Measurements from ENCODE around the gene DNAH5. TPM values are rescaled to one million over a fixed set of nuclear protein-coding genes. Genes with fewer than 3 reads are reported as not detected.
A peak's percentile ranks its signal among the peaks of the same experiment; 100 is the strongest.

Gene DNAH5
- total RNA-seq, 1 donor from 2014 or later, result 0.92 TPM

DNA sequence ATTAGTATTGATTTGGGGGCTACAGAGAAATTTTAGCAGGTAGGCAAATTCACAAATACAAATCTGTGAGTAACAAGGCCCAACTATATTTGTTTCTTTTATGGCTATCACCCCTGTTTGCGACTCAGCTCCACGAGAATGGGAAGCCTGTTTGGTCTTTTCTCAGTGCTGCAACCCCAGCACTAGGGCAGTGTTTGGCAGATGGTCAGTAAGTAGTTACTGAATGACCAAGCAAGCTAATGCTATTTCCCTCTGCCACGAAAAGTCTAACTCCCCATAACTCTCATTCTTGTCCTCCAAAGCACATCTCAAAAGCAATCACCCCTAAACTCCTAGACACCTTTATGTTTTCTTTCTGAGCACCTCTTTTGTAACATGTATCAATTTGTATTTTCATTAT is 245.6 kb downstream of the DNAH5 start:
- DNase-seq, result no peak

GRCh38 chr5:13695076-13695712 is 249.3 kb downstream of the DNAH5 start:
- DNase-seq, result no peak

DNA sequence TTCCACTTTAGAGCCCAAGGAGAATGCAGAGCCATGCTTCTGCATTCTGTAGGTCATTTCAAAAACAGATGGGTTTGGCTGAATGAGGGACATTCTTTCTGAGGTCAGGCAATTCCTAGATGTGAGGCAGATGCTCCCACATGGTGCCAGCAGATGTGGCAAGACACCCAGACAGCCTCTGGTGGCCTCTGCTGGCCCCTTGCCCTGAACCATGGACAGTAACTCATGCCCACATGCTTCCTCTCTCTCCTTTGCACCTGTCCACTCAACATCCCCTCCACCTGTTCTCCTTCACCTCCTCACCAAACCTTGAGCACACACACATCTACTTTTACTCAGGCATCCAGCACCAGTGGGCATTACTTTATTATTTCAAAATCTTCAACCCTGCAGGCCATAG is 252.3 kb downstream of the DNAH5 start:
- DNase-seq, result no peak

- no peak for DNase-seq
Measured at GRCh38 chr5:13676531-13676930, 268.0 kb downstream of the DNAH5 start.

- no peak for DNase-seq
Measured at GRCh38 chr5:13674391-13674790, 270.1 kb downstream of the DNAH5 start.

DNA sequence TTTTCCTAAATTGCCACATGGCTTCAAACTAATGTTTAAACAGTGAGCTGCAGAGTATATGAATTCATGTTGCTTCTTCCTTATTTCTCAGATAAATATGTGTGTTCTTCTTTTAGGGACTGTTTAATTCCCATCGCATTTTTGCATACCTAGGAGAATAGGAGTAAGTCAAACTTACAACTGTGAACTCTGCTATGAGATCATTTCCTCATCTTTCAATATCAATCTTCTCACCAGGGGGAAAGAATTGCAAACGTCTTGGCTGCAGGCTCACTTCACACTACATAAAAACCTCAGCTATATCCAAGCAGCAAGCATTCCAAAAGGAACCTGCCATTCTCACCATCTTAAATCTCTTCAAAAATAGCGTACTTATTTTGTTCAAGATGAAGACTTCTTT is 271.0 kb downstream of the DNAH5 start:
- DNase-seq, result peak; percentile 7

- DNase-seq, result no peak
Measured at GRCh38 chr5:13664377-13664776, 280.1 kb downstream of the DNAH5 start.

- no peak for DNase-seq
Measured at GRCh38 chr5:13662626-13663025, 281.9 kb downstream of the DNAH5 start.

- no peak for DNase-seq
Measured at GRCh38 chr5:13661272-13661671, 283.2 kb downstream of the DNAH5 start.

DNA sequence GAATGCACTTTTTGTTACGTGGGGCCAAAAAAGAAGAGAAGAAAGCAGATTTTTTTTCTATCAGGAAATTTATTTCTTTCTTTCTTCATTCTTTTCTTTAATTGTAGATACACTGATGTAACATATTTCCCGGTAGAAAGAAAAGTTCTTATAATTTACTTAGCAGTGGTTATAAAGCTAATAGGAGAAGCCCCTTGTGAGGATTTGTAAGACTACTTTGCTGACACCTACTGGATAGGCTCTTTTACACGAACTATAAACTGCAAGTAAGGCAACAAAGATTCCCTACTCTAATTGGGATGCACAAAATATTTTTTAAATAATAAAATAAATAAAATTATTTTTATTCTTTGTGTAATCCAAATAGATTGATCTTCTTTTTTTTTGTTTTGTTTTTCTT is 284.4 kb downstream of the DNAH5 start:
- DNase-seq, result no peak

GRCh38 chr5:13659391-13659790 is 285.1 kb downstream of the DNAH5 start:
- DNase-seq, result no peak

- no peak for DNase-seq
Measured at GRCh38 chr5:13658761-13659160, 285.7 kb downstream of the DNAH5 start.

DNA sequence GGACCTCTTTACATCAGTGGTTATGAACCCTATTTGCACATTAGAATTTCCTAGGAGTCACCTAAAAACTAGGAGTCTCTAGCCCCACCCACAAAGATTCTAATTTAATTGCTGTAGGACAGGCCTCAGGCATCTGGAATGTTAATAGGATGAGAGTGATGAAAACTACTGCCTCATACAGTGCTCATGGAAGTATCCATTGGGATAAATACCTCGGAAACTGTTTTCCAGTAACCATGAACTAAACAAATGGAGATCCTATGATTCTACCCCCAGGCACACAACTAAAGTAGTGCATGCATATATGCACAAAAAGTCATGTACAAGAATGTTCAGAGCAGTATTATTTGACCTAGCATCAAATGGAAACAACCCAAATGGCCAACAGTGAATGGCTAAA is 286.3 kb downstream of the DNAH5 start:
- DNase-seq, result no peak

DNA sequence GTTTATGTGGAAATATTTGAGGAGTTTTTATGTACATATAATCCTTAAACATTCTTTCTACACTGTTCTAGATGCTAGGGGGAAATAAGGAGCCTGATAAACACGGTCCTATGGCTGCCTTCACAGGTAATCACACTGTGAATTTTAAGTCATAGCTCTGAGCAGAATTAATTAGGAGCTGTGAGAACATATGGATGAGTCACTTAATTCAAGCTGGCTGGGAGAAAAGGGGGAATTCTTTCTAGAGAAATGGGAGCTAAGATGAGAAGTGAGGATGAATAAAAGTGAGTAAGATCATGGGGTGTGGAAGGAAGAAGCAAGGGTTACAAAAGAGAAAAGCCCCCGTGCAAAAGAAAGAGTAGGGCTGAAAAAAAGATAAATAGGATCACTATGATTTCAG is 290.8 kb downstream of the DNAH5 start:
- no peak for DNase-seq

- DNase-seq, result no peak
Measured at GRCh38 chr5:13649656-13650055, 294.8 kb downstream of the DNAH5 start.

- DNase-seq, result no peak
Measured at GRCh38 chr5:13648822-13649221, 295.7 kb downstream of the DNAH5 start.

DNA sequence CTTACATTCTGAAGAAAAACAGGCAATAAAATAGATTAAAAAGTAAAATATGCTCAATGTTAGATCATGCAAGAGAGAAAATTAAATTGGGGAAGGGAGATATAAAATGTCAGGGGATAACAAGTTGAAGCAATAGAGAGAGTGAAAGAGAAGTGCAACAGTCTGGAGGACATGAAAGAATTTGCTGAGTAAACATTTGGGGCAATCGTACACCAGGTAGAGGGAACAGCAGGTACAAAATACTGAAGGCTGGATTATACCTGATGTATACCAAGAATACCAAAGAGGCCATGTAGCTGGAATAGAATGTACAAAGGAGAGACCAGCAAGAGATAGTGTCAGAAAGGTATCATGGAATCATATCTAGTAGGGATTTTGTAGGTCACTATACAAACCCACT is 300.8 kb downstream of the DNAH5 start:
- DNase-seq, result no peak

GRCh38 chr5:13643196-13643595 is 301.3 kb downstream of the DNAH5 start:
- no peak for DNase-seq

Other genes with a start within 250 kb of the DNAH5 start
- gene TRIO, start 198.7 kb upstream of the DNAH5 start, total RNA-seq, result 188 TPM

All from tongue (tissue), 2 donors.